Endodermal cell (in vitro differentiated cells): ENCODE data around the gene SLC12A2. TPM values are rescaled to one million over a fixed set of nuclear protein-coding genes. Genes with fewer than 3 reads are reported as not detected.

Source experiments
- DNase-seq: peaks from one replicate; pipeline ENCODE4 v3.0.0-alpha.2; 2017
- H3K27ac ChIP-seq: 2 replicates; pipeline ENCODE4 v1.5.1; 2013; ENCODE audit warnings: mild to moderate bottlenecking, low read depth, low read length, moderate library complexity
- H3K27me3 ChIP-seq: 2 replicates; pipeline ENCODE4 v1.6.1; 2013; ENCODE audit warnings: mild to moderate bottlenecking, low read length, moderate library complexity; ENCODE audit not compliant: insufficient read depth, control insufficient read depth, poor library complexity, severe bottlenecking
- H3K36me3 ChIP-seq: 2 replicates; pipeline ENCODE4 v1.7.0; 2013; ENCODE audit warnings: mild to moderate bottlenecking, low read length, moderate library complexity; ENCODE audit not compliant: control insufficient read depth, insufficient read depth
- H3K4me1 ChIP-seq: one replicate; pipeline ENCODE4 v1.7.0; 2013; ENCODE audit warnings: low read length; ENCODE audit not compliant: control insufficient read depth, insufficient read depth
- H3K4me3 ChIP-seq: 2 replicates; pipeline ENCODE4 v1.5.1; 2013; ENCODE audit warnings: mild to moderate bottlenecking, low read length, moderate library complexity
- H3K9ac ChIP-seq: 2 replicates; pipeline ENCODE4 v1.6.1; 2013; ENCODE audit warnings: mild to moderate bottlenecking, low read length, moderate library complexity; ENCODE audit not compliant: poor library complexity, severe bottlenecking; ENCODE audit errors: extremely low read depth
- H3K9me3 ChIP-seq: 2 replicates; pipeline ENCODE4 v1.6.1; 2013; ENCODE audit warnings: mild to moderate bottlenecking, low read length, moderate library complexity; ENCODE audit not compliant: control insufficient read depth
- H3K27ac Mint-ChIP-seq: 2 replicates; pipeline ENCODE4 v1.8.0; 2020; ENCODE audit warnings: mixed read lengths
- H3K27me3 Mint-ChIP-seq: 2 replicates; pipeline ENCODE4 v1.8.0; 2021; ENCODE audit warnings: mild to moderate bottlenecking, mixed read lengths; ENCODE audit not compliant: insufficient read depth
- H3K36me3 Mint-ChIP-seq: 2 replicates; pipeline ENCODE4 v1.8.0; 2020; ENCODE audit warnings: low read depth, mixed read lengths
- H3K4me1 Mint-ChIP-seq: 2 replicates; pipeline ENCODE4 v1.8.0; 2020; ENCODE audit warnings: mixed read lengths
- H3K4me3 Mint-ChIP-seq: 2 replicates; pipeline ENCODE4 v1.8.0; 2020; ENCODE audit warnings: mild to moderate bottlenecking, moderate library complexity, mixed read lengths
- H3K9me3 Mint-ChIP-seq: 2 replicates; pipeline ENCODE4 v1.8.0; 2020; ENCODE audit warnings: mild to moderate bottlenecking, mixed read lengths
- CTCF ChIP-seq: fragments of 200-600 bp; sonication (generic); conservative IDR thresholded peaks from 2 replicates; pipeline ENCODE4 v1.5.0; 2021; ENCODE audit warnings: antibody characterized with exemption, mild to moderate bottlenecking
- WGBS, 2 experiments: methylation state at CpG; one replicate each; pipeline versions ENCODE4 v1.1.5 to v1.1.7; 2013; ENCODE audit warnings: missing lambda C conversion rate in 2 of 2, mixed read lengths in 1 of 2; ENCODE audit not compliant: insufficient coverage in 1 of 2, insufficient read length in 1 of 2; 5-methylcytosine and 5-hydroxymethylcytosine counted together
- total RNA-seq, 2 donors: library from RNA; stranded (reverse); fragmentation: NEBNext Ultra II Directional in 1 of 2; extraction: Animal tissue kit (Norgen Biotek cat#: 25700) in 1 of 2; gene quantifications; 2 replicates in 1 of 2; 3 replicates in 1 of 2; pipeline ENCODE4 v1.2.1, GENCODE V29; 2021

Gene SLC12A2
- total RNA-seq, 2 donors from 2014 or later: 16.7 to 25.1 TPM

- Histone ChIP-seq H3K27ac (no peak overlapping the region), H3K4me3 (no peak overlapping the region), H3K4me1 (peaks cover 5% of the 10 kb centered on the region), H3K9ac (no peak overlapping the region), H3K9me3 (no peaks in the 10 kb centered on the region), H3K36me3 (no peaks in the 10 kb centered on the region), H3K27me3 (no peaks in the 10 kb centered on the region)
- Mint-ChIP-seq H3K4me1 (peaks cover 15% of the 10 kb centered on the region), H3K27ac (no peak overlapping the region), H3K4me3 (no peak overlapping the region), H3K27me3 (no peaks in the 10 kb centered on the region), H3K36me3 (no peaks in the 10 kb centered on the region), H3K9me3 (no peaks in the 10 kb centered on the region)
- no peak for TF ChIP-seq CTCF
- WGBS, 2 experiments: 93 to 96% methylated on average over 6 to 7 of the region's 7 CpGs
- DNase-seq: no peak
Observed at GRCh38 chr5:128236334-128236733, 152.8 kb downstream of the SLC12A2 start.

GRCh38 chr5:128237000-128237399, 153.4 kb downstream of the SLC12A2 start:
- H3K4me1 ChIP-seq: peaks cover 5% of the 10 kb centered on the region
- Mint-ChIP-seq H3K9me3 (no peaks in the 10 kb centered on the region), H3K27ac (no peak overlapping the region), H3K27me3 (no peaks in the 10 kb centered on the region), H3K36me3 (no peaks in the 10 kb centered on the region), H3K4me3 (no peak overlapping the region), H3K4me1 (peaks cover 15% of the 10 kb centered on the region)
- H3K9ac ChIP-seq: no peak overlapping the region
- no peak overlapping the region for H3K4me3 ChIP-seq
- no peaks in the 10 kb centered on the region for H3K27me3 ChIP-seq
- H3K9me3 ChIP-seq: no peaks in the 10 kb centered on the region
- no peak for DNase-seq
- 93 to 100% methylated on average over 1 to 2 of the region's 2 CpGs for WGBS, 2 experiments
- no peaks in the 10 kb centered on the region for H3K36me3 ChIP-seq
- no peak overlapping the region for H3K27ac ChIP-seq
- TF ChIP-seq CTCF: no peak

- Mint-ChIP-seq H3K27me3 (no peaks in the 10 kb centered on the region), H3K4me3 (no peak overlapping the region), H3K4me1 (peaks cover 15% of the 10 kb centered on the region), H3K9me3 (no peaks in the 10 kb centered on the region), H3K36me3 (no peaks in the 10 kb centered on the region), H3K27ac (no peak overlapping the region)
- WGBS, 2 experiments: 91 to 97% methylated on average over 4 to 8 of the region's 8 CpGs
- DNase-seq: no peak
- H3K9me3 ChIP-seq: no peaks in the 10 kb centered on the region
- no peaks in the 10 kb centered on the region for H3K27me3 ChIP-seq
- TF ChIP-seq CTCF: no peak
- H3K4me3 ChIP-seq: no peak overlapping the region
- H3K9ac ChIP-seq: no peak overlapping the region
- no peaks in the 10 kb centered on the region for H3K36me3 ChIP-seq
- H3K4me1 ChIP-seq: peaks cover 5% of the 10 kb centered on the region
- no peak overlapping the region for H3K27ac ChIP-seq
Observed at GRCh38 chr5:128237546-128237945, 154.0 kb downstream of the SLC12A2 start.
